ENCODE measurements around the gene CACNA2D2. TPM values are rescaled to one million over a fixed set of nuclear protein-coding genes. Genes with fewer than 3 reads are reported as not detected.

The CACNA2D2 gene
- total RNA-seq, 1 donor = not detected

DNA sequence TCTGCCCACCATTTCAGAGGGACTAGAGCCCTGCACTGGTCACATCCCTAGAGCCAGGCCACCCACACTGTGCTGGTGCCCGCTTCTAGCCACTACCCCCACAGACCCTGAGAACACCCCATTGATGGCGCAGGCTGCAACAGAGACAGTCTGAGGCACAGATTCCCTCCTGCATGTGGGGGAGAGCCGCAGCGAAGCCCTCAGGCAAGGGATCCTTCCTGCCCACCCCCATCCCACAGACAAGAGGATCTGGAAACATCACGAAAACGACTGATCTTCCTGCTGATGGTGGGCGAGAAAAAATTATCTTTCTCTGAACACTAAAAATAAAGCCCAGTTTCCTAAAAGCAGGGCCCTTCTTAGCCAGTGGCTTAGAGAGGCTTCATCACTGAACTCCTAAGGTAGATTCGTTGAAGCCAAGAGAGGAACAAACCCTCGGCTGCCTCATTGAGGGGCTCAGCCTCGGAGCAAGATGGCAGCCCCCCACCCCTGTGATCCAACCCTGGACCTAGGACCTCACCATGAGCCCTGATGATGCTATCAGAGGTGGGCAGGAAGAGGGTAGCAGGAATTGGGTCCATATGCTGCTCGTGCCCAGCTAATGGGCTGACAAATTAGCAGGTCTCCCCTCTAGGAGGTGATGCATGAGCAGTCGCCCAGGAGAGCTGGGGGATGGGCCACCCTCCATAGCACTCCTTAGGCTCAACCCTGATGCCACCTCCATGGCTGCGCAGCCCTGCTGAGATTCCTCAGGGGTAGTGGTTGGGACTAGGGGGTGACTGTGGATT lies 54.5 kb downstream of the CACNA2D2 start:
- DNase-seq (ENCODE audit: insufficient read length, low spot score, missing footprints) = peak; percentile 73
- no peak overlapping the region for H2AFZ ChIP-seq (ENCODE audit: low read length)
- no peaks in the 10 kb centered on the region for H3K79me2 ChIP-seq (ENCODE audit: insufficient read depth, low read length)
- no peak overlapping the region for H3K27ac ChIP-seq (ENCODE audit: low read depth, low read length)
- H3K4me2 ChIP-seq (ENCODE audit: insufficient read depth, low read length) = no peak overlapping the region
- H3K4me3 ChIP-seq (ENCODE audit: insufficient read depth, low read length) = no peak overlapping the region
- H3K9me3 ChIP-seq (ENCODE audit: low read depth, low read length) = no peaks in the 10 kb centered on the region
- H4K20me1 ChIP-seq (ENCODE audit: insufficient read depth, low read length) = no peaks in the 10 kb centered on the region
- peaks cover 7% of the 10 kb centered on the region for H3K27me3 ChIP-seq (ENCODE audit: insufficient read depth, low read length)
- TF ChIP-seq, protein P1, sequence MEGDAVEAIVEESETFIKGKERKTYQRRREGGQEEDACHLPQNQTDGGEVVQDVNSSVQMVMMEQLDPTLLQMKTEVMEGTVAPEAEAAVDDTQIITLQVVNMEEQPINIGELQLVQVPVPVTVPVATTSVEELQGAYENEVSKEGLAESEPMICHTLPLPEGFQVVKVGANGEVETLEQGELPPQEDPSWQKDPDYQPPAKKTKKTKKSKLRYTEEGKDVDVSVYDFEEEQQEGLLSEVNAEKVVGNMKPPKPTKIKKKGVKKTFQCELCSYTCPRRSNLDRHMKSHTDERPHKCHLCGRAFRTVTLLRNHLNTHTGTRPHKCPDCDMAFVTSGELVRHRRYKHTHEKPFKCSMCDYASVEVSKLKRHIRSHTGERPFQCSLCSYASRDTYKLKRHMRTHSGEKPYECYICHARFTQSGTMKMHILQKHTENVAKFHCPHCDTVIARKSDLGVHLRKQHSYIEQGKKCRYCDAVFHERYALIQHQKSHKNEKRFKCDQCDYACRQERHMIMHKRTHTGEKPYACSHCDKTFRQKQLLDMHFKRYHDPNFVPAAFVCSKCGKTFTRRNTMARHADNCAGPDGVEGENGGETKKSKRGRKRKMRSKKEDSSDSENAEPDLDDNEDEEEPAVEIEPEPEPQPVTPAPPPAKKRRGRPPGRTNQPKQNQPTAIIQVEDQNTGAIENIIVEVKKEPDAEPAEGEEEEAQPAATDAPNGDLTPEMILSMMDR (IDR thresholded peaks at IDR 0.05; ENCODE audit: extremely low read depth, low read depth, low read length) = no peak
- H3K36me3 ChIP-seq (ENCODE audit: insufficient read depth, low read length) = no peaks in the 10 kb centered on the region
- H3K4me1 ChIP-seq (ENCODE audit: insufficient read depth, low read length) = peaks cover 6% of the 10 kb centered on the region

DNA sequence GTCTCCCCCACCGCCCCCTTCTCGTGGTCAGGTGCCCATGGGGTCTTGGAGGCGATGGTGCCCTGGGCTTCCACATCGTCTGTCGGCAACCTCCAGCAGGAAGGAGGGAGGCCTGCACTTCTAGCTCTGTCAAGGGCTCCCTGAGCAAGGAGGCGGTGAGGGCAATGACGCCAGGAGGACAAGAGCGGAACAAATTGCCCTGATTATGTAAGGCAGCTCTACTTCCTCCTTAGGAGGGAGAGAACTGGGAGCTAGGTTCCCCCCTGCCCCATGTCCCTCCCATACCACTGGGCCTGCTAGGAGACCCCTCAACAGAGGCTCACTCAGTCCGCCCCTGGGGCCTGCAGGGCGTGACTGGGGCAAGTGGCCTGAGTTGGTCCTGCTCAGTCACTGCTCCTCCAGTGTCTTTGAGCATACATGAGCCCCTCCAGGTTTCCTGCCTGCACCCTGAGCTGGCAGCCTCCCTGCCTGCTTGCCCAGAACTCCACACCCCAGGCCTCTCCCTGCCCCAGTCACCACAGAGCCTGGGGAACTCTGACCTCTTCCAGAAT lies 56.1 kb downstream of the CACNA2D2 start:
- Histone ChIP-seq H4K20me1 (ENCODE audit: insufficient read depth, low read length) (no peaks in the 10 kb centered on the region), H3K9me3 (ENCODE audit: low read depth, low read length) (no peaks in the 10 kb centered on the region), H3K27me3 (ENCODE audit: insufficient read depth, low read length) (peaks cover 10% of the 10 kb centered on the region), H3K79me2 (ENCODE audit: insufficient read depth, low read length) (no peaks in the 10 kb centered on the region), H2AFZ (ENCODE audit: low read length) (no peak overlapping the region), H3K4me1 (ENCODE audit: insufficient read depth, low read length) (peaks cover 6% of the 10 kb centered on the region), H3K27ac (ENCODE audit: low read depth, low read length) (no peak overlapping the region), H3K4me3 (ENCODE audit: insufficient read depth, low read length) (no peak overlapping the region), H3K4me2 (ENCODE audit: insufficient read depth, low read length) (no peak overlapping the region), H3K36me3 (ENCODE audit: insufficient read depth, low read length) (no peaks in the 10 kb centered on the region)
- TF ChIP-seq, protein P1 (IDR thresholded peaks at IDR 0.05; ENCODE audit: extremely low read depth, low read depth, low read length) = no peak
- DNase-seq (ENCODE audit: insufficient read length, low spot score, missing footprints) = no peak

DNA sequence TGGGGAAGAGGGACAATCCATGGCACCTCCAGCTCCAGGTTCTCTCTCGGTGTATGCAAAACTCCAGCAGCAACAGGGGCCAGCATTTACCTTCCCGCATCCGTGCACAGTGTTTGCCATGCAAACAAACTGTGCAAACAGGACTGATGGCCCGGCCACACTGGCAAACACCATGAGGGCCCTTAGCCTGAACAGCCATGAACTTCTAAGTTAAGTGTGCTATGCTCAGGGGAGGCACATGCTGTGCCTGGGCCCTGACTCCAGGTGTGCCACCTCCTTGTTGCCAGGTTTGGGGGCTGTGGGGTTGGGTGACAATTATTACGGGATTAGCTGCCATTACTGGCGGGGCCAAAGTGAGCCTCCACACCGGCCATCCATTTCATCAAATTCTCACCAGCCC lies 57.5 kb downstream of the CACNA2D2 start:
- TF ChIP-seq, protein P1 (IDR thresholded peaks at IDR 0.05; ENCODE audit: extremely low read depth, low read depth, low read length) = no peak
- Histone ChIP-seq H3K27ac (ENCODE audit: low read depth, low read length) (no peak overlapping the region), H3K79me2 (ENCODE audit: insufficient read depth, low read length) (no peaks in the 10 kb centered on the region), H4K20me1 (ENCODE audit: insufficient read depth, low read length) (no peaks in the 10 kb centered on the region), H3K4me3 (ENCODE audit: insufficient read depth, low read length) (no peak overlapping the region), H3K9me3 (ENCODE audit: low read depth, low read length) (no peaks in the 10 kb centered on the region), H3K27me3 (ENCODE audit: insufficient read depth, low read length) (peaks cover 12% of the 10 kb centered on the region), H2AFZ (ENCODE audit: low read length) (no peak overlapping the region), H3K4me2 (ENCODE audit: insufficient read depth, low read length) (no peak overlapping the region), H3K36me3 (ENCODE audit: insufficient read depth, low read length) (no peaks in the 10 kb centered on the region), H3K4me1 (ENCODE audit: insufficient read depth, low read length) (peaks cover 6% of the 10 kb centered on the region)
- DNase-seq (ENCODE audit: insufficient read length, low spot score, missing footprints) = no peak

DNA sequence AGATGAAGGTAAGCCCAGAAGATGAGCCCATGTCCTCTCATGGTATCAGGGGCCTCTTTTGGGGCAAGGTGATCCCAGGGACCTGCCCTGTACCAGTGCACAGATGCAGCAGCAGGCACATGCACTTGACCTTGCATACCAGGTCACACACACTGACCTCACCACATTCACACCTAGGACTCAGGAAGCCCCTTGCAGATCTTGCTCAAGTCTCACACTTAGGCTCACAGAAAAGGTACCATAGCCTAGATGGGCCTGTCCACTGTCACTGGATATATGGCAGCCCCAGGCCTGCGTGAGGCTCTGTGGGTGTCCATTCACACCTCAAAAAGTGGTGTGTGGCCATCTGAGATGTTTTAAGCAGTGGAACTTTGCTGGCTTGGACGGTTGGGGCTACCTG lies 58.7 kb downstream of the CACNA2D2 start:
- H3K36me3 ChIP-seq (ENCODE audit: insufficient read depth, low read length) = no peaks in the 10 kb centered on the region
- H3K9me3 ChIP-seq (ENCODE audit: low read depth, low read length) = no peaks in the 10 kb centered on the region
- H3K4me3 ChIP-seq (ENCODE audit: insufficient read depth, low read length) = no peak overlapping the region
- no peak overlapping the region for H3K27ac ChIP-seq (ENCODE audit: low read depth, low read length)
- no peaks in the 10 kb centered on the region for H3K4me1 ChIP-seq (ENCODE audit: insufficient read depth, low read length)
- no peak overlapping the region for H3K4me2 ChIP-seq (ENCODE audit: insufficient read depth, low read length)
- H3K79me2 ChIP-seq (ENCODE audit: insufficient read depth, low read length) = no peaks in the 10 kb centered on the region
- H3K27me3 ChIP-seq (ENCODE audit: insufficient read depth, low read length) = peaks cover 12% of the 10 kb centered on the region
- DNase-seq (ENCODE audit: insufficient read length, low spot score, missing footprints) = no peak
- TF ChIP-seq, protein P1 (IDR thresholded peaks at IDR 0.05; ENCODE audit: extremely low read depth, low read depth, low read length) = no peak
- H4K20me1 ChIP-seq (ENCODE audit: insufficient read depth, low read length) = no peaks in the 10 kb centered on the region
- H2AFZ ChIP-seq (ENCODE audit: low read length) = no peak overlapping the region
